ENCODE results near the gene PRKN.

Gene PRKN

GRCh38 chr6:162014069-162014811 is 713.3 kb downstream of the PRKN start:
- DNase-seq = no peak

GRCh38 chr6:162005372-162005771 is 722.2 kb downstream of the PRKN start:
- no peak for DNase-seq

DNA sequence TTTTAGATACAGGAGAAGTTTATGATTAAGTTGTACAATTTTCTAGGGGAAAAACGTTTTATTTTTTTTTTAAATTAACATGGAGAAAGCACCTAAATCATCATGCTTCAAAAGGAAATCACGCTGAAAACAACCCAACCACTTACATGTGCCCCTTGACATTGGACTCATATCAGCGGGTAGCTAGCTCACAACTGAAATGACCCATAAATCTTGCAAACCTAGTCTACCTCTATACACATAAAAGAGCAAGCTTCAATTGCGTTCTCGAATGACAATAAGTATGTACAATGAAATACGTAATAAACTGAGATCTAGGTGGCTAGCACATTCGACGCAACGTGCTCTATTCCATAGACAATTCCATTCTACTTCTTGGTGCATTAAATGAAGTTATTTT is 730.8 kb downstream of the PRKN start:
- DNase-seq = no peak

DNA sequence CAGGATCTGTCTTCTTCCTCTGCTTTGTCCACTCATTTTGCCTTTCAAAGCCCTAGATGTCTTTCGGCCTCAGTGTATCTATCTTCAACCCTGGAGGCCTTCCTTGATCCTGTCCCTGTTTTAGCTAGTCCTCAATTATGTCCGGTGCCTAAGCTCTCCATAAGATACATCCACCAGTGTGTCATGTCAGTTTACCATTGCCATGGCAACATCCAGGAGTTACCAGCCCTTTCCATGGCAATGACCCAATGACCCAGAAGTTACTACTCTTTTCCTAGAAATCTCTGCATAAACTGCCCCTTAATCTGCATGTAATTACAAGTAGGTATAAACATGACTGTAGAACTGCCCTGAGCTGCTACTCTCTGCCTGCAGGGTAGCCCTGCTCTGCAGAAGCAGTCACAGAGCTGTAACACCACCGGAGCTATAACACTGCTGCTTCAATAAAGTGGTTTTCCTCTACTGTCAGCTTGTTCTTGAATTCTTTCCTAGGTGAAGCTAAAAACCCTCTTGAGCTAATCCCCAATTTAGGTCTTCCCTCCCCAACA is 741.6 kb downstream of the PRKN start:
- no peak for DNase-seq

DNA sequence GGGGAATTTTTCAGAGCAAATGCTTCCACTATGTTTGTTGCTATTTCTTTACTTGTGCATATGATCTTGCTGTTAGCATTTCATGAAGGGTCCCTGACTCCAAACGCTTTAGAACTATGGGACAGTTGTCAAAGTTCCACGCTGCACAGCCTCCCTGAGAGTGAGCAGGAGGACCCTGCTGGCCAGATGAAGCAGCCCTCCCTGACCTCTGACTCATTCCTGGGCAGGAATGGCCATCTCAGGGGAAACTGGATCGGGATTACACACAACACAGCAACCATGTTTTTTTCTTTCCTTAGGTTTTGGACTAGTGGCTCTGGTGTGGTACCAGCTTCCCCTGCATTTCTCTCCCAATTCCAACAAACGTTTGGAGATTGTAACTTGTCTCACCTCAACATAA is 742.9 kb downstream of the PRKN start:
- no peak for DNase-seq

DNA sequence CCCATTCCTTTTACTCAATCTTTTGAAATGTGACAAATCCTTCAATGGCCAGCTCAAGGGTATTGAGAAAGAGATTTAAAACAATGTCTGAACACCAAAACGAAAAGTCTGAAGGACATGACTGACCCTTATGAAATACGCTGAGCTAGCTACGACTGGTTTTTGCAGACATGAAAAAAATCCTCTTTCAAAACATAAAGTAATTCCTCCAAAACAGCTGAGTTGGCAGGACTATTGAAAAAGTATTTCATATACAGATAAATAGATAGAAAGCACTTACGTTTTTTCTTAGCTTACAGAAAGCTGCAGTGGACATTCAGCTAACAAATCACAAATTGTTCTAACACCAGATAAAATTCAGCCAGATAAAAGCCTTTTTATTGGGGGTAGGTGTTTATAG is 751.0 kb downstream of the PRKN start:
- DNase-seq = no peak

DNA sequence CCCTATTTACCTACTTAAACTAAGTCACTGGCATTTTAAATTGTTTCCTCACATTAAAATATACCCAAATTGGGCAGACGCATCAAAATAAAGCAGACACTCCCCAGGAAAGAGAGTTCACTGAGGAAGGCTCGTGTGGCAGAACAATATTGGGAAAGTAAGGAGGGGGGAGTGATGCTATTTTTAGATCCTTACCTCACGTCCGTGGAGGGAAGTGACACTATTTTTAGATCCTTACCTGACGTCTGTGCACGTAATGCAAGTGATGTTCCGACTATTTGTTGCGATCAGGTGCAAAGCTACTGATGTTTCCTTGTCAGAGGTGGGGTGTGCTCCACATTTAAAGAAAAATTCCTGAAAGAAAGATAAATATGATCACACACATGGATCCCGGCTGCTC is 754.5 kb downstream of the PRKN start:
- no peak for DNase-seq

GRCh38 chr6:161971043-161971442 is 756.5 kb downstream of the PRKN start:
- DNase-seq = no peak

- DNase-seq = no peak
Observed at GRCh38 chr6:161963634-161964234, 763.8 kb downstream of the PRKN start.

DNA sequence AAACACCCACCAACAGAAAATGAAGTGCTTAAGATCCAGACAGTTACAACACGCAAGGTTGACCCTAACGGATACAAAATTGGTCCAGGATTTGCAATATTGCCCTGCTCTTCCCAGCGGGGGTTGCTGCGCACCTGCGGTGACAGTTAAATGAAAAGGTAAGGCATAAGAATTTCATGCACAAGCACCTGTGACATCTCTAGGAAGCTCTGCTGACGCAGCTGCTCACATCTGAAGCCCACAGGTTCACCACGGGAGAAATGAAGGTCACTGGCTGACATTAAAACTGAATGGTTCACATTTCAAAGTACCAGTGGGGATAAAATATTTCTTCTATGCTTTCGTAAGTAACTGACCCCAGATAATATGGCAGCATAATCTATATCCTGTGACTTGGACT is 764.4 kb downstream of the PRKN start:
- DNase-seq = no peak

GRCh38 chr6:161961796-161962195 is 765.8 kb downstream of the PRKN start:
- no peak for DNase-seq

DNA sequence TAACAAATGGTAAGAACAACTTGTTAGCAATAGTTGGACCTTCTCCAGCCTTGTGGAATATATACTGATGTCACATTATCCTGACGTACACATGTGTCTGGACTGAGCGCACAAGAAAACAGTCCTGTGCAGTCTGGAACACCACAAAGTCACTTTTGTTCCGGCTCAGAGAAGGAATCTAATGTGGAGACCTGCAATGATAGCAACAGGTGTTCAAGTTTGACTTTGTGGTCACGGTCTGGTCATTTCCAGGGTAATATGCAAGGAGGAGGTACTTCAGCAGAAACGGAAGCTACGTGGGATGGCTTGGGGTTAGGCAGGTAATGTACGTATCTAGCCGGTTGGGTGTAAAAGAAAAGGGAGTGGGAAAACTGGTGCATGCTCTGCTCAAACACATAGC is 766.5 kb downstream of the PRKN start:
- DNase-seq = no peak

GRCh38 chr6:161959072-161959471 is 768.5 kb downstream of the PRKN start:
- DNase-seq = no peak

- DNase-seq = no peak
Observed at GRCh38 chr6:161956082-161956481, 771.5 kb downstream of the PRKN start.

DNA sequence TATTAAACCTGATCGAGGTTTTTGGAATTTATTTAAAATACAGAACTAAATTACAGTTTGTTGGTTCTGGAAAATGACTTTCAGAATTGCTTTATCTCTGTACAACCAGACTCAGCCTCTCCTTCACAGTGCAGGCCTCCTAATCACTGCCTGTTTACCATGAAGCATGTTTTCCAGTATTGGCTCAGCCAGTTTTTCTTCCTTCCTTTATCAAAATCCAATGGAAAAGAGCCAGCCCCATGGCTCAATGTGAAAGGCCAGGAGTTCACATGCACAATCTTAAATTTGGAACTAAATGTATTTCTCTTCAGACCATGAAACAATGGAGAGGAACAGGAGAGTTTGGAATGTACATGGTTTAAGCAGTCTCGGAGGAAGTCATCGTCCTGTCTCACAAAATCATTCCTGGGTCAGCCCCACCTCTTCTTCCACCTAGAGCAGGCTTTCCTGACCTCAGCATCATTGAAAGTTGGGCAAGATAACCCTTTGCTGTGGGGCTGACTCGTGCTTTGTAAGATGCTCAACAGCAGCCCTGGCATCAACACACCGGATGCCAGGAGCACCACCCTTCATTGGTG is 772.8 kb downstream of the PRKN start:
- no peak for DNase-seq

DNA sequence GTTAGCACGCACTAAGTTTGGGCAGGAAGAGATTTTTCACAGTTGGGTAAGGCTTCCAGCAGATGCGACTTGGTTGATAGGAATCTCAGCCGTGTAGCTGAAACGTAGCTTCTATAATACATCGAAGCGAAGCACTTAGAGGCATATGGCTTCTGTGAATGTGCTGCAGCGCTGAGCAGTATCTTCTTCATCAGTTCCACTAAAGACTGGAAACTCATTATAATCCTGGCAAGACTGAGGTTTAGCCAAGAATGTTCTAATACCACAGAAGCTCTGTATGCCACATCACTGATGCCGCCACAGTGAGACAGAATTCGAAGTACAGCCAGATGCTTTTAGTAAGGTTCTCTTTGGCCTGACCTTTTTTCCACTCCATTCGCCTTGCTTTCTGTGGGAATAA is 773.5 kb downstream of the PRKN start:
- DNase-seq = no peak

DNA sequence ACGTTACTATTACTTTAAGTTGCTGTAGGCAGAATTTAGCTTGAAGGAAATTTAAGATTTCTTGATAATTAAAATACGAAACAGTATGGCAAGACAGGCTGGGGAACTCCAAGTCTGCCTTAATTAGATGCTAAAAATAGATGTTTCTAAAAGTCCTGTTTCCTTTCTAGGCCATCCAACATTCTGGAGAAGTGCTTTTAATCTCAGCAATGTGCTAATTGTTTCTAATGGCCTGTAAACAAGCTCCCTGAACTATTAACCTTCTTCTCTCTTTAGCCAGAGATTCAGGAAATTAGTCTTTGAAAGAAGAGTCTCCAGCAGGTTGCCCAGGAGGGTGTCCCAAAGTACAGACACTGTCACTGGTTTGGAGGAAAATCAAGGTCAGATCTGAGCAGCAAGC is 776.4 kb downstream of the PRKN start:
- no peak for DNase-seq

DNA sequence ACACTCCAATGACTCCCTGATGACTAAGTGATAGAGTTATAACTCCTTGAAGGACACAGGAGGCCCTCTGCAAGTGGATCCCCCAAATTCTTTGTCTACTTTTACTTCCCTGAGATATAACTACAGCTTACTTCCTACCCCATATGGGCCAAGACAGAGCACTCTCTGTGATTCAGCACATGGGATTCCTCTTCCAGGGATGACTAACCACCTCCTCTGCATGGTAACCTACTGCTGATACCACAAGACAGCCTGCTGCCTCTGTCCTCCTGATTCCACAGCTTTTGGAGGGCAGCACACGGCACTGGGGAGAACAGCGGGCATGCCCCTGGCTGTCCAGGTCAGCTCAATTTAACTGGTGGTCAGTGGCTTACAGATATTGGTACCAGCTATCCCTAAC is 778.0 kb downstream of the PRKN start:
- DNase-seq = no peak

DNA sequence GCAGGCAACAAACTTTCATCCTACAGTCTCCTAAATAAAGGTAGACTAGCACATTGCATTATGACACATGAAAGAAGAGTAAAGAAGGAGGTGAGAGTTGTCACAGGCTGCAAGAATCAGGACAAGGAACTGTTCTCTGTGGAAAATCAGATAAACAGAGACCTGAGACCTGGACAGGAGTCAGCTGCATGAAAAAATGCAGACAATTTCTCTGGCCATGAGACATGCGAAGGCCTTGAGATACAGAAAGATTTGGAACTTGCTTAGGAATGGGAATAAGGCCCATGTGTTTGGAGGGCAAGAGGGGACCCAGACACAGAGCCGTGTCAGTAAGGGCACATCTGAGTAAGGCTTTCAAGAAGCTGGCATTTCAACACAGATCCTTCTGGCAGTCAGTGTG is 779.1 kb downstream of the PRKN start:
- DNase-seq = no peak

DNA sequence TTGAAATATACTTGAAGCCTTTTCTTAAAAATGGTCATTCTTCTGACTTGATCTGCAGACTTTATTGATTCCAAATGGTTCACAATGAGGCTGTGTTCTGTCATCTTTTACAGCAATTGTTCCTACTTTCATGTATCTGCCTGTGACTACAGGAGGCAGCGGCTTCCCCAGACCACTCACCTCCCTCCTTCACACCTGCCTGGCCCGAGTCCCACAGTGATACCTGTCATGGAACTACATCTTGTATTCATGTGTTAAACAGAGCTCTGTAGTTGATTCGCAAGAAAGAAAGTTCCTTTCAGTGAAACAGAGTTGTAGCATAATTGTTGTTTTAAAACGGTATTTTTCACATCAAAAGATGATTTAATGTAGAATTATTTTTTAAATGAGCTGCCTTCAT is 780.2 kb downstream of the PRKN start:
- no peak for DNase-seq

GRCh38 chr6:161946461-161946860 is 781.1 kb downstream of the PRKN start:
- DNase-seq = no peak

DNA sequence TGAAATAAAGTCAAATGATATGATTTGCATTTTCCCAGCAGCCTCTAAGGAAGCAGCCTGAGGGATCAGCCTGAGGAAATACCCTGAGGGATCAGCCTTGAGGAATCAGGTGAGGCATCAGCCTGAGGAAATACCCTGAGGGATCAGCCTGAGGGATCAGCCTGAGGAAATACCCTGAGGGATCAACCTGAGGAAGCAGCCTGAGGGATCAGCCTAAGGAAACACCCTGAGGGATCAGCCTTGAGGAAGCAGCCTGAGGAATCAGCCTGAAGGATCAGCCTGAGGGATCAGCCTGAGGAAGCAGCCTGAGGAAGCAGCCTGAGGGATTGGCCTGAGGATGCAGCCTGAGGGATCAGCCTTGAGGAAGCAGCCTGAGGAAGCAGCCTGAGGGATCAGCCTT is 784.0 kb downstream of the PRKN start:
- no peak for DNase-seq

DNA sequence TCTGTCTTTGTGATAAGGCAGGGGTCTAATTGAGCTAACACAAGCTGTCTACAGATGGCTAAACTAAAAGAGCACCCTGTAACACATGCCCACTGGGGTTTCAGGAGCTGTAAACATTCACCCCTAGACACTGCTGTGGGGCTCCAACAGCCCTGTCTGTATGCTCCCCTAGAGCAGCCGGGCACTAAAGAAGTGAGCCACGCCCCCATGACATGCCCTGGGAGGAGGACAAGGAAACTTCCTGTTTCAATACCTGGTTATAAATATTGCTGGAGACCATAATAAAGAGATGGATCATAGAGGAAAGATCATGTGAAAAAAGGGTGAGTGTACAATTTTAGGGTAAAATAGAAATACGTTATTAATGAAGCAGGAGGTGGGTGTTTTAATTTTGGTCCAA is 786.0 kb downstream of the PRKN start:
- DNase-seq = no peak

- DNase-seq = no peak
Observed at GRCh38 chr6:161940519-161940918, 787.0 kb downstream of the PRKN start.
